MCF 10A (cell line): Measurements from ENCODE around the gene KANSL2. TPM values are rescaled to one million over a fixed set of nuclear protein-coding genes. Genes with fewer than 3 reads are reported as not detected.
"Not testable (repeated sequence)": the region's sequence is repeated elsewhere in the genome, so short reads cannot be mapped to it uniquely, and the experiment has no call there.

Experiments used
- BruUV-seq: library from RNA; stranded (reverse); fragments of 400-500 nt; replicated peaks from 2 replicates; lab custom pipeline; 2021; lab: Mats Ljungman, UMichigan
- CTCF ChIA-PET: fragments of 300-600 bp; sonication (Branson Sonifier 250); formaldehyde crosslinking; extraction: SDS; loops from one replicate; lab custom pipeline; 2021; ENCODE audit warnings: antibody characterized with exemption, inconsistent platforms; lab: Yijun Ruan, JAX
- POLR2A ChIA-PET: fragments of 300-600, 350-650 bp; sonication (Branson Sonifier 250); formaldehyde crosslinking; extraction: SDS; loops from one replicate; lab custom pipeline; 2020; ENCODE audit warnings: antibody characterized with exemption, inconsistent platforms; lab: Yijun Ruan, JAX
- DNase-seq: peaks from one replicate; pipeline ENCODE4 v3.0.0-alpha.2; 2018; ENCODE audit not compliant: unreplicated experiment
- H3K27ac Mint-ChIP-seq: one replicate; pipeline ENCODE4 v1.8.0; 2022; ENCODE audit warnings: mild to moderate bottlenecking, low read depth, mixed read lengths; ENCODE audit not compliant: unreplicated experiment
- H3K27me3 Mint-ChIP-seq: one replicate; pipeline ENCODE4 v1.8.0; 2022; ENCODE audit warnings: mixed read lengths; ENCODE audit not compliant: insufficient read depth, unreplicated experiment
- H3K36me3 Mint-ChIP-seq: one replicate; pipeline ENCODE4 v1.8.0; 2022; ENCODE audit warnings: mild to moderate bottlenecking, moderate library complexity, mixed read lengths; ENCODE audit not compliant: insufficient read depth, unreplicated experiment
- H3K4me1 Mint-ChIP-seq: one replicate; pipeline ENCODE4 v1.8.0; 2022; ENCODE audit warnings: mixed read lengths; ENCODE audit not compliant: insufficient read depth, unreplicated experiment
- H3K4me3 Mint-ChIP-seq: one replicate; pipeline ENCODE4 v1.8.0; 2022; ENCODE audit warnings: mild to moderate bottlenecking, moderate library complexity, mixed read lengths; ENCODE audit not compliant: unreplicated experiment
- H3K9me3 Mint-ChIP-seq: one replicate; pipeline ENCODE4 v1.8.0; 2022; ENCODE audit warnings: mixed read lengths; ENCODE audit not compliant: unreplicated experiment
- CTCF ChIP-seq: fragments of 200-600 bp; IDR thresholded peaks from one replicate; pipeline ENCODE4 v1.8.0; 2022; ENCODE audit warnings: antibody characterized with exemption, mild to moderate bottlenecking; ENCODE audit not compliant: unreplicated experiment
- intact Hi-C: fragments of 100-400 bp; cut with micrococcal nuclease; formaldehyde crosslinking; loops from 2 replicates; pipeline ENCODE4 v1.14.1; 2022
- total RNA-seq: library from RNA; stranded (reverse); gene quantifications from 2 replicates; pipeline ENCODE4 v1.2.3, GENCODE V29; 2022

Gene KANSL2
- total RNA-seq, 1 experiment from 2014 or later: 44.2 TPM

- ChIA-PET POLR2A (interaction anchor here (0.6 kb wide), 1 partner anchor 30 kb away, joined by 3 read pairs; the partner anchor contains the start of gene KANSL2), CTCF (interaction anchor here (1.1 kb wide), 1 partner anchor 23 kb away, joined by 3 read pairs; no protein-coding TSS in a partner anchor)
- H3K9me3 Mint-ChIP-seq: no peaks in the 10 kb centered on the region
- DNase-seq: no peak
- no peaks in the 10 kb centered on the region for H3K27me3 Mint-ChIP-seq
- no peak for TF ChIP-seq CTCF
- no peak overlapping the region for H3K4me3 Mint-ChIP-seq
- no TSS peak for BruUV-seq
- no peaks in the 10 kb centered on the region for H3K4me1 Mint-ChIP-seq
- no peak overlapping the region for H3K27ac Mint-ChIP-seq
- intact Hi-C loops: no loop called here
- H3K36me3 Mint-ChIP-seq: peaks cover 86% of the 10 kb centered on the region
These were observed 30.4 kb downstream of the KANSL2 start for GRCh38 chr12:48651681-48652080.

GRCh38 chr12:48645354-48645753 lies 36.7 kb downstream of the KANSL2 start:
- H3K27ac Mint-ChIP-seq, DNase-seq, intact Hi-C loops, H3K4me1 Mint-ChIP-seq, CTCF ChIA-PET, BruUV-seq, H3K9me3 Mint-ChIP-seq, H3K27me3 Mint-ChIP-seq, H3K4me3 Mint-ChIP-seq: not testable (repeated sequence)
- peaks cover 60% of the 10 kb centered on the region for H3K36me3 Mint-ChIP-seq
- POLR2A ChIA-PET: interaction anchor here (0.7 kb wide), 1 partner anchor 10 kb away, joined by 3 read pairs; no protein-coding TSS in a partner anchor

- H3K9me3 Mint-ChIP-seq: no peaks in the 10 kb centered on the region
- intact Hi-C loops: no loop called here
- peaks cover 39% of the 10 kb centered on the region for H3K36me3 Mint-ChIP-seq
- CTCF ChIA-PET: interaction anchor here (1.0 kb wide), 1 partner anchor 24 kb away, joined by 3 read pairs; no protein-coding TSS in a partner anchor
- BruUV-seq: no TSS peak
- no peak overlapping the region for H3K27ac Mint-ChIP-seq
- no peaks in the 10 kb centered on the region for H3K4me1 Mint-ChIP-seq
- no peak for DNase-seq
- no peaks in the 10 kb centered on the region for H3K27me3 Mint-ChIP-seq
- no peak overlapping the region for H3K4me3 Mint-ChIP-seq
- no peak for TF ChIP-seq CTCF
- POLR2A ChIA-PET: no interaction called here
These were observed 39.0 kb downstream of the KANSL2 start for GRCh38 chr12:48643011-48643410.

- CTCF ChIA-PET: interaction anchor here (0.7 to 1.0 kb wide), 2 partner anchors 23 to 851 kb away, joined by 3 read pairs; no protein-coding TSS in a partner anchor
- H3K4me3 Mint-ChIP-seq, H3K9me3 Mint-ChIP-seq, H3K27ac Mint-ChIP-seq, H3K27me3 Mint-ChIP-seq, H3K4me1 Mint-ChIP-seq, intact Hi-C loops, BruUV-seq, DNase-seq: not testable (repeated sequence)
- peaks cover 36% of the 10 kb centered on the region for H3K36me3 Mint-ChIP-seq
- POLR2A ChIA-PET: interaction anchor here (0.7 kb wide), 1 partner anchor 20 kb away, joined by 3 read pairs; no protein-coding TSS in a partner anchor
These were observed 40.1 kb downstream of the KANSL2 start for GRCh38 chr12:48641752-48642555.

GRCh38 chr12:48640854-48641253 lies 41.2 kb downstream of the KANSL2 start:
- intact Hi-C loops: no loop called here
- TF ChIP-seq CTCF: no peak
- Mint-ChIP-seq H3K36me3 (peaks cover 27% of the 10 kb centered on the region), H3K27ac (no peak overlapping the region), H3K4me1 (no peaks in the 10 kb centered on the region), H3K27me3 (no peaks in the 10 kb centered on the region), H3K9me3 (no peaks in the 10 kb centered on the region), H3K4me3 (no peak overlapping the region)
- ChIA-PET CTCF (interaction anchor here (1.0 kb wide), 1 partner anchor 23 kb away, joined by 3 read pairs; no protein-coding TSS in a partner anchor), POLR2A (interaction anchor here (0.6 to 0.7 kb wide), 2 partner anchors 19 to 535 kb away, joined by 3 read pairs; partner anchors contain the start of gene SENP1)
- no peak for DNase-seq
- BruUV-seq: no TSS peak
